HEK293 (cell line): ENCODE data around the gene FSD1.

Experiments
- CTCF ChIP-seq: fragments of 450-650 bp; formaldehyde crosslinking; IDR thresholded peaks from 2 replicates; pipeline ENCODE4 v1.5.1; 2016; ENCODE audit warnings: missing biosample characterization, missing genetic modification characterization
- MEIS1 ChIP-seq: sonication (generic); formaldehyde crosslinking; IDR thresholded peaks from 2 replicates; pipeline ENCODE4 v1.8.1; 2022; ENCODE audit warnings: missing genetic modification reagents, mild to moderate bottlenecking, borderline replicate concordance
- REST ChIP-seq: fragments of 450-650 bp; formaldehyde crosslinking; IDR thresholded peaks from 2 replicates; pipeline ENCODE4 v1.5.1; 2016; ENCODE audit warnings: missing biosample characterization, missing genetic modification characterization
- ZBTB26 ChIP-seq: fragments of 450-650 bp; formaldehyde crosslinking; optimal IDR thresholded peaks from 2 replicates; pipeline ENCODE3; 2016; ENCODE audit warnings: missing biosample characterization, mild to moderate bottlenecking, missing genetic modification characterization
- ZBTB44 ChIP-seq: fragments of 450-650 bp; IDR thresholded peaks from 2 replicates; pipeline ENCODE4 v1.5.1; 2018; ENCODE audit warnings: missing biosample characterization, mild to moderate bottlenecking, missing genetic modification characterization
- ZBTB6 ChIP-seq: fragments of 450-650 bp; formaldehyde crosslinking; IDR thresholded peaks from 2 replicates; pipeline ENCODE4 v1.5.1; 2017; ENCODE audit warnings: missing biosample characterization, missing genetic modification characterization
- ZFP69B ChIP-seq: fragments of 450-650 bp; formaldehyde crosslinking; IDR thresholded peaks from 2 replicates; pipeline ENCODE4 v1.5.1; 2016; ENCODE audit warnings: missing biosample characterization, missing genetic modification characterization
- ZNF10 ChIP-seq: fragments of 450-650 bp; formaldehyde crosslinking; IDR thresholded peaks from 2 replicates; pipeline ENCODE4 v1.5.1; 2017; ENCODE audit warnings: missing biosample characterization, missing genetic modification characterization
- ZNF114 ChIP-seq: fragments of 450-650 bp; formaldehyde crosslinking; IDR thresholded peaks from 2 replicates; pipeline ENCODE4 v1.5.0; 2017; ENCODE audit warnings: missing biosample characterization, missing genetic modification characterization
- ZNF423 ChIP-seq: fragments of 450-650 bp; formaldehyde crosslinking; IDR thresholded peaks from 2 replicates; pipeline ENCODE4 v1.5.1; 2016; ENCODE audit warnings: missing biosample characterization, missing genetic modification characterization
- ZNF433 ChIP-seq: fragments of 450-650 bp; formaldehyde crosslinking; IDR thresholded peaks from 2 replicates; pipeline ENCODE4 v1.5.1; 2016; ENCODE audit warnings: missing biosample characterization, missing genetic modification characterization, low read depth
- ZNF548 ChIP-seq: fragments of 450-650 bp; formaldehyde crosslinking; IDR thresholded peaks from 2 replicates; pipeline ENCODE4 v1.5.1; 2016; ENCODE audit warnings: missing biosample characterization, missing genetic modification characterization
- ZNF596 ChIP-seq: fragments of 450-650 bp; IDR thresholded peaks from 2 replicates; pipeline ENCODE4 v1.5.0; 2018; ENCODE audit warnings: missing biosample characterization, mild to moderate bottlenecking, missing genetic modification characterization, moderate library complexity

GRCh38 chr19:4366666-4367335 is 62.4 kb downstream of the FSD1 start:
- TF ChIP-seq ZBTB44 (tag by site-specific recombination) (no peak), ZNF10 (tag by site-specific recombination) (no peak), CTCF (tag by site-specific recombination) (no peak), ZBTB6 (no peak), ZFP69B (tag by site-specific recombination) (no peak), ZNF114 (no peak), REST (tag by site-specific recombination) (no peak), ZNF423 (tag by site-specific recombination) (no peak), MEIS1 (no peak), ZNF596 (tag by site-specific recombination) (no peak), ZNF548 (tag by site-specific recombination) (no peak), ZBTB26 (tag by site-specific recombination) (no peak), ZNF433 (no peak)
